Body of pancreas (tissue), 4 donors: ENCODE results near the gene MAP2K5.

Source experiments
- CTCF ChIP-seq, 7 experiments: fragments of 450-650 bp in 4 of 7; fragments of 200-600 bp in 3 of 7; sonication (generic) in 3 of 7; IDR thresholded peaks; one replicate each; pipeline ENCODE4 v1.5.1; 2016 to 2019; ENCODE audit warnings: antibody characterized with exemption in 7 of 7
- POLR2A ChIP-seq, 3 donors: fragments of 450-650 bp; IDR thresholded peaks; one replicate each; pipeline ENCODE4 v1.6.1; 2016; ENCODE audit warnings: antibody characterized with exemption in 3 of 3, mild to moderate bottlenecking in 2 of 3

- TF ChIP-seq CTCF (IDR thresholded peaks at IDR 0.05) (no peak), POLR2A (IDR thresholded peaks at IDR 0.05) (no peak)
These were observed 213.4 kb downstream of the MAP2K5 start for GRCh38 chr15:67755936-67756335.
